HG03175 (cell line): ENCODE results near the gene SLC12A9.
"Not testable (repeated sequence)": the region's sequence is repeated elsewhere in the genome, so short reads cannot be mapped to it uniquely, and the experiment has no call there.

Experiments used
- ATAC-seq: cut with Tn5 transposase; IDR thresholded peaks from one replicate; pipeline ENCODE4 v1.9.1; 2021; ENCODE audit warnings: mild to moderate bottlenecking, moderate library complexity; ENCODE audit not compliant: unreplicated experiment

SLC12A9 gene

GRCh38 chr7:100894860-100895700, 42.6 kb downstream of the SLC12A9 start:
- ATAC-seq, result no peak

- ATAC-seq, result no peak
Measured at GRCh38 chr7:100895701-100895955, 43.1 kb downstream of the SLC12A9 start, which contains the start of gene ACHE. Gene ACHE, minus strand, starts transcription at chr7:100895888. Its CDS starts 1,656 bp downstream, at chr7:100894232.

- no peak for ATAC-seq
Measured at GRCh38 chr7:100895956-100896731, 43.6 kb downstream of the SLC12A9 start.

GRCh38 chr7:100896732-100897608, 44.5 kb downstream of the SLC12A9 start:
- ATAC-seq, result no peak

- no peak for ATAC-seq
Measured at GRCh38 chr7:100897772-100898454, 45.4 kb downstream of the SLC12A9 start.

- no peak for ATAC-seq
Measured at GRCh38 chr7:100899432-100899831, 46.9 kb downstream of the SLC12A9 start.

GRCh38 chr7:100900978-100901377, 48.5 kb downstream of the SLC12A9 start:
- no peak for ATAC-seq

GRCh38 chr7:100901921-100902332, 49.4 kb downstream of the SLC12A9 start:
- ATAC-seq, result no peak

- ATAC-seq, result no peak
Measured at GRCh38 chr7:100902638-100903037, 50.1 kb downstream of the SLC12A9 start.

GRCh38 chr7:100908512-100908911, 56.0 kb downstream of the SLC12A9 start:
- no peak for ATAC-seq

GRCh38 chr7:100910443-100910842, 57.9 kb downstream of the SLC12A9 start:
- ATAC-seq, result not testable (repeated sequence)

- no peak for ATAC-seq
Measured at GRCh38 chr7:100911484-100911883, 59.0 kb downstream of the SLC12A9 start.

- no peak for ATAC-seq
Measured at GRCh38 chr7:100914208-100914878, 61.8 kb downstream of the SLC12A9 start.

- ATAC-seq, result no peak
Measured at GRCh38 chr7:100914879-100915447, 62.5 kb downstream of the SLC12A9 start.
